H1 (cell line): ENCODE measurements around the gene FOXK1. TPM values are rescaled to one million over a fixed set of nuclear protein-coding genes. Genes with fewer than 3 reads are reported as not detected.

ENCODE experiments used
- CTCF ChIA-PET: fragments of 300-600 bp; sonication (Branson Sonifier 250); formaldehyde crosslinking; loops from one replicate; lab custom pipeline; 2021; ENCODE audit not compliant: partially characterized antibody; lab: Charles Lee
- POLR2A ChIA-PET: fragments of 300-600 bp; sonication (Branson Sonifier 250); formaldehyde crosslinking; loops from one replicate; lab custom pipeline; 2021; ENCODE audit warnings: inconsistent platforms; ENCODE audit not compliant: partially characterized antibody; lab: Charles Lee
- DNase-seq, 2 experiments: peaks; one replicate each; pipeline versions ENCODE4 v3.0.0 to v3.0.0-alpha.2; 2010 to 2022; ENCODE audit warnings: low spot score in 2 of 2, low read depth in 1 of 2, mixed read lengths in 1 of 2
- FAIRE-seq: peaks from 2 replicates; lab custom pipeline; 2011; peaks lifted over from hg19 to GRCh38; lab: Jason Lieb, UNC
- H2AFZ ChIP-seq: 2 replicates; pipeline ENCODE4 v1.8.1; 2012; ENCODE audit warnings: low read length, inconsistent platforms
- H2AK5ac ChIP-seq: 2 replicates; pipeline ENCODE4 v1.6.1; 2013; ENCODE audit warnings: low read depth, low read length
- H2BK120ac ChIP-seq: replicated peaks from 2 replicates; pipeline ENCODE3; 2013; ENCODE audit warnings: low read depth, low read length, inconsistent platforms
- H2BK12ac ChIP-seq: 2 replicates; pipeline ENCODE4 v1.6.1; 2013; ENCODE audit warnings: low read depth, low read length
- H2BK15ac ChIP-seq: 2 replicates; pipeline ENCODE4 v1.6.1; 2013; ENCODE audit warnings: low read length
- H2BK20ac ChIP-seq: 2 replicates; pipeline ENCODE4 v1.6.1; 2013; ENCODE audit warnings: low read length
- H2BK5ac ChIP-seq: 2 replicates; pipeline ENCODE4 v1.6.1; 2013; ENCODE audit warnings: low read depth, low read length
- H3K14ac ChIP-seq: 2 replicates; pipeline ENCODE4 v1.6.1; 2013; ENCODE audit warnings: inconsistent platforms; ENCODE audit not compliant: insufficient read length
- H3K18ac ChIP-seq: 2 replicates; pipeline ENCODE4 v1.6.1; 2013; ENCODE audit warnings: low read length; ENCODE audit errors: extremely low read depth
- H3K23ac ChIP-seq: 2 replicates; pipeline ENCODE4 v1.6.1; 2013; ENCODE audit warnings: inconsistent platforms; ENCODE audit not compliant: insufficient read length
- H3K23me2 ChIP-seq: 2 replicates; pipeline ENCODE4 v1.6.1; 2013; ENCODE audit warnings: low read depth, low read length
- H3K27ac ChIP-seq: 2 replicates; pipeline ENCODE4 v1.6.1; 2011; ENCODE audit warnings: low read depth, low read length, inconsistent platforms
- H3K27me3 ChIP-seq, 4 experiments: replicated peaks in 1 of 4; 1 replicate in 1 of 4; 2 replicates in 3 of 4; pipeline versions ENCODE4 v1.6.1 to v1.8.1; 2011 to 2013; ENCODE audit warnings: low read length in 3 of 4, mild to moderate bottlenecking in 3 of 4, inconsistent platforms in 2 of 4, mixed read lengths in 2 of 4, moderate library complexity in 1 of 4; ENCODE audit not compliant: control insufficient read depth in 3 of 4, insufficient read depth in 3 of 4; ENCODE audit errors: extremely low read depth in 1 of 4
- H3K36me3 ChIP-seq, 4 experiments: 2 replicates each; pipeline versions ENCODE4 v1.6.1 to v1.8.1; 2011 to 2013; ENCODE audit warnings: mild to moderate bottlenecking in 4 of 4, low read length in 3 of 4, moderate library complexity in 2 of 4, control low read depth in 1 of 4, inconsistent platforms in 1 of 4; ENCODE audit not compliant: insufficient read depth in 4 of 4, control insufficient read depth in 2 of 4
- H3K4ac ChIP-seq: replicated peaks from 2 replicates; pipeline ENCODE3; 2013; ENCODE audit warnings: low read length, low read depth, mixed read lengths, inconsistent platforms; ENCODE audit not compliant: insufficient read length
- H3K4me1 ChIP-seq, 4 experiments: replicated peaks in 1 of 4; 1 replicate in 1 of 4; 2 replicates in 3 of 4; pipeline versions ENCODE4 v1.6.1 to v1.8.1; 2011 to 2013; ENCODE audit warnings: low read length in 3 of 4, inconsistent platforms in 2 of 4, mixed read lengths in 1 of 4; ENCODE audit not compliant: insufficient read depth in 4 of 4, control insufficient read depth in 3 of 4
- H3K4me2 ChIP-seq, 2 experiments: 2 replicates each; pipeline versions ENCODE4 v1.6.1 to v1.8.1; 2011 to 2013; ENCODE audit warnings: low read depth in 2 of 2, low read length in 2 of 2, control low read depth in 1 of 2, inconsistent platforms in 1 of 2, mild to moderate bottlenecking in 1 of 2; ENCODE audit not compliant: insufficient read depth in 1 of 2
- H3K4me3 ChIP-seq, 4 experiments: fragments of 200-600, 300-600 bp in 1 of 4; sonication (generic), shearing (Covaris generic), sonication (Bioruptor Twin) in 1 of 4; 2 replicates each; pipeline versions ENCODE4 v1.5.1 to v1.8.1; 2011 to 2016; ENCODE audit warnings: low read length in 4 of 4, low read depth in 3 of 4, control low read depth in 2 of 4, inconsistent platforms in 2 of 4, mild to moderate bottlenecking in 2 of 4, mixed read lengths in 1 of 4, moderate library complexity in 1 of 4; ENCODE audit not compliant: insufficient read depth in 2 of 4; ENCODE audit errors: extremely low read depth in 1 of 4
- H3K56ac ChIP-seq: replicated peaks from 2 replicates; pipeline ENCODE3; 2013; ENCODE audit warnings: low read depth, mild to moderate bottlenecking, mixed read lengths, low read length, inconsistent platforms; ENCODE audit not compliant: insufficient read length
- H3K79me1 ChIP-seq: 2 replicates; pipeline ENCODE4 v1.6.1; 2013; ENCODE audit warnings: low read depth, low read length, control low read depth
- H3K79me2 ChIP-seq, 2 experiments: 2 replicates each; pipeline versions ENCODE4 v1.6.1 to v1.8.1; 2012 to 2013; ENCODE audit warnings: low read length in 2 of 2, mild to moderate bottlenecking in 2 of 2, inconsistent platforms in 1 of 2; ENCODE audit not compliant: insufficient read depth in 2 of 2, control insufficient read depth in 1 of 2
- H3K9ac ChIP-seq, 4 experiments: replicated peaks in 1 of 4; 1 replicate in 1 of 4; 2 replicates in 3 of 4; pipeline versions ENCODE4 v1.6.1 to v1.8.1; 2011 to 2013; ENCODE audit warnings: low read depth in 3 of 4, low read length in 3 of 4, control low read depth in 2 of 4, mild to moderate bottlenecking in 2 of 4, moderate library complexity in 2 of 4, inconsistent platforms in 1 of 4; ENCODE audit errors: extremely low read depth in 1 of 4
- H3K9me3 ChIP-seq, 2 experiments: 2 replicates each; pipeline versions ENCODE4 v1.6.1 to v1.8.1; 2012 to 2013; ENCODE audit warnings: mild to moderate bottlenecking in 2 of 2, moderate library complexity in 2 of 2, control low read depth in 1 of 2, inconsistent platforms in 1 of 2, low read depth in 1 of 2, low read length in 1 of 2, mixed read lengths in 1 of 2; ENCODE audit not compliant: insufficient read depth in 2 of 2
- H4K20me1 ChIP-seq, 2 experiments: replicated peaks in 1 of 2; 2 replicates each; pipeline versions ENCODE3 to v1.8.1; 2011 to 2013; ENCODE audit warnings: inconsistent platforms in 2 of 2, low read length in 2 of 2, mild to moderate bottlenecking in 1 of 2; ENCODE audit not compliant: insufficient read depth in 2 of 2, control insufficient read depth in 1 of 2
- H4K5ac ChIP-seq: 2 replicates; pipeline ENCODE4 v1.6.1; 2013; ENCODE audit warnings: low read length, low read depth, mixed read lengths, inconsistent platforms; ENCODE audit not compliant: insufficient read length
- H4K8ac ChIP-seq: 2 replicates; pipeline ENCODE4 v1.8.0; 2013; ENCODE audit warnings: mild to moderate bottlenecking, moderate library complexity, low read length, inconsistent platforms; ENCODE audit not compliant: insufficient read depth; ENCODE audit errors: extremely low read depth
- H4K91ac ChIP-seq: replicated peaks from 2 replicates; pipeline ENCODE3; 2013; ENCODE audit warnings: low read length, mixed read lengths, inconsistent platforms; ENCODE audit not compliant: insufficient read length
- WGBS, 2 experiments: shearing (Covaris generic) in 1 of 2; methylation state at CpG; one replicate each; pipeline versions ENCODE4 v1.1.6 to v1.1.7; 2013 to 2015; ENCODE audit warnings: low lambda C conversion rate in 2 of 2, mixed read lengths in 2 of 2, inconsistent platforms in 1 of 2, low coverage in 1 of 2, missing lambda C conversion rate in 1 of 2; ENCODE audit not compliant: insufficient replicate concordance in 2 of 2, insufficient coverage in 1 of 2, insufficient read length in 1 of 2; ENCODE audit errors: extremely low coverage in 1 of 2, missing lambda C conversion rate in 1 of 2; 5-methylcytosine and 5-hydroxymethylcytosine counted together
- polyA plus RNA-seq, 7 experiments: library from polyadenylated mRNA; depleted of rRNA in 3 of 7; stranded (reverse) in 5 of 7; unstranded in 2 of 7; fragments of >200 nt in 5 of 7; fragments of 200-250 nt in 2 of 7; gene quantifications; 1 replicate in 5 of 7; 2 replicates in 1 of 7; 4 replicates in 1 of 7; pipeline versions ENCODE4 v1.2.1 to v1.2.3, GENCODE V29; 2011 to 2013; ENCODE audit warnings: missing spikeins in 2 of 7, mixed read lengths in 2 of 7
- total RNA-seq: library from RNA; stranded (reverse); fragmentation: NEBNext Ultra II Directional; extraction: Animal tissue kit (Norgen Biotek cat#: 25700); gene quantifications from 2 replicates; pipeline ENCODE4 v1.2.1, GENCODE V29; 2021

Gene FOXK1
- total and polyA plus RNA-seq, 2 of the 8 experiments (the other 6 are each of a cell fraction or from before 2014, with no cell fraction given) = 2.0 to 8.5 TPM

GRCh38 chr7:4819560-4820404 lies 137.7 kb downstream of the FOXK1 start:
- H2BK5ac ChIP-seq = no peak overlapping the region
- H3K56ac ChIP-seq = no peak overlapping the region
- ChIA-PET POLR2A (no interaction called here), CTCF (interaction anchor here (0.6 to 3.1 kb wide), 4 partner anchors 11 to 168 kb away, joined by 3 to 15 read pairs (median 3); no protein-coding TSS in a partner anchor)
- peaks cover 0 to 2% of the 10 kb centered on the region in 2 experiments for H4K20me1 ChIP-seq
- no peak overlapping the region for H3K23ac ChIP-seq
- no peak overlapping the region for H4K91ac ChIP-seq
- no peak overlapping the region for H3K18ac ChIP-seq
- H3K36me3 ChIP-seq = no peaks in the 10 kb centered on the region
- no peak overlapping the region for H3K4me2 ChIP-seq
- no peaks in the 10 kb centered on the region for H3K9me3 ChIP-seq
- no peak overlapping the region for H2BK15ac ChIP-seq
- no peak for DNase-seq
- H3K27me3 ChIP-seq = no peaks in the 10 kb centered on the region
- no peaks in the 10 kb centered on the region for H3K79me2 ChIP-seq
- H3K14ac ChIP-seq = no peak overlapping the region
- WGBS, 2 experiments = 93% methylated on average over 34 of the region's 39 CpGs; no CpG with 5 or more reads in 1 of the 2 experiments
- H2AK5ac ChIP-seq = no peak overlapping the region
- no peak overlapping the region for H4K8ac ChIP-seq
- H3K9ac ChIP-seq = no peak overlapping the region
- no peaks in the 10 kb centered on the region for H3K4me1 ChIP-seq
- no peak overlapping the region for H2AFZ ChIP-seq
- H3K4ac ChIP-seq = no peak overlapping the region
- H4K5ac ChIP-seq = no peak overlapping the region
- H3K23me2 ChIP-seq = no peaks in the 10 kb centered on the region
- no peak overlapping the region for H2BK12ac ChIP-seq
- H2BK120ac ChIP-seq = no peak overlapping the region
- H3K27ac ChIP-seq = no peak overlapping the region
- no peaks in the 10 kb centered on the region for H3K79me1 ChIP-seq
- no peak for FAIRE-seq
- no peak overlapping the region for H2BK20ac ChIP-seq
- no peak overlapping the region for H3K4me3 ChIP-seq
